Mesenchymal stem cell (in vitro differentiated cells and primary cell): ENCODE results near the gene GALNT7.

Experiments
- DNase-seq: peaks from one replicate; pipeline ENCODE4 v3.0.0-alpha.2; 2013
- H2AFZ ChIP-seq: one replicate; pipeline ENCODE4 v1.6.1; 2013; ENCODE audit warnings: low read depth, mild to moderate bottlenecking, control low read depth, inconsistent platforms, low read length, moderate library complexity
- H2AK5ac ChIP-seq: 2 replicates; pipeline ENCODE4 v1.6.1; 2013; ENCODE audit warnings: low read length, moderate library complexity, mild to moderate bottlenecking, inconsistent platforms; ENCODE audit not compliant: severe bottlenecking
- H2BK120ac ChIP-seq: one replicate; pipeline ENCODE4 v1.6.1; 2013; ENCODE audit warnings: low read depth, mild to moderate bottlenecking, inconsistent platforms, low read length, moderate library complexity
- H2BK12ac ChIP-seq, 2 experiments: one replicate each; pipeline ENCODE4 v1.6.1; 2013; ENCODE audit warnings: inconsistent platforms in 2 of 2, low read length in 2 of 2, mild to moderate bottlenecking in 2 of 2, moderate library complexity in 2 of 2, control low read depth in 1 of 2
- H2BK15ac ChIP-seq: one replicate; pipeline ENCODE4 v1.6.1; 2013; ENCODE audit warnings: mild to moderate bottlenecking, low read depth, inconsistent platforms; ENCODE audit not compliant: poor library complexity, severe bottlenecking
- H2BK5ac ChIP-seq: 2 replicates; pipeline ENCODE4 v1.6.1; 2013; ENCODE audit warnings: low read depth, mild to moderate bottlenecking, low read length, control low read depth, inconsistent platforms; ENCODE audit not compliant: poor library complexity, severe bottlenecking
- H3K14ac ChIP-seq, 2 experiments: one replicate each; pipeline ENCODE4 v1.6.1; 2013; ENCODE audit warnings: inconsistent platforms in 2 of 2, low read length in 2 of 2, control low read depth in 1 of 2, mild to moderate bottlenecking in 1 of 2, moderate library complexity in 1 of 2
- H3K18ac ChIP-seq, 2 experiments: one replicate each; pipeline ENCODE4 v1.6.1; 2013; ENCODE audit warnings: inconsistent platforms in 2 of 2, low read length in 2 of 2, control low read depth in 1 of 2, low read depth in 1 of 2, mild to moderate bottlenecking in 1 of 2
- H3K23ac ChIP-seq, 2 experiments: one replicate each; pipeline ENCODE4 v1.6.1; 2013; ENCODE audit warnings: inconsistent platforms in 2 of 2, low read length in 2 of 2, mild to moderate bottlenecking in 2 of 2, moderate library complexity in 2 of 2, control low read depth in 1 of 2
- H3K27ac ChIP-seq: 2 replicates; pipeline ENCODE4 v1.5.1; 2013; ENCODE audit warnings: mild to moderate bottlenecking, moderate library complexity, low read length, control low read depth, inconsistent platforms; ENCODE audit not compliant: poor library complexity, severe bottlenecking
- H3K27me3 ChIP-seq, 2 experiments: 2 replicates each; pipeline versions ENCODE4 v1.6.1 to v1.7.0; 2013; ENCODE audit warnings: low read length in 2 of 2, mild to moderate bottlenecking in 2 of 2, moderate library complexity in 2 of 2, control low read depth in 1 of 2, inconsistent platforms in 1 of 2; ENCODE audit not compliant: control insufficient read depth in 1 of 2, insufficient read depth in 1 of 2
- H3K36me3 ChIP-seq, 2 experiments: 2 replicates each; pipeline versions ENCODE4 v1.6.1 to v1.7.0; 2013; ENCODE audit warnings: low read length in 2 of 2, control low read depth in 1 of 2, inconsistent platforms in 1 of 2, low read depth in 1 of 2, mild to moderate bottlenecking in 1 of 2; ENCODE audit not compliant: insufficient read depth in 2 of 2, control insufficient read depth in 1 of 2
- H3K4ac ChIP-seq, 2 experiments: one replicate each; pipeline ENCODE4 v1.6.1; 2013; ENCODE audit warnings: inconsistent platforms in 2 of 2, low read length in 2 of 2, mild to moderate bottlenecking in 2 of 2, moderate library complexity in 2 of 2, control low read depth in 1 of 2, low read depth in 1 of 2
- H3K4me1 ChIP-seq: 2 replicates; pipeline ENCODE4 v1.6.1; 2013; ENCODE audit warnings: low read depth, low read length, control low read depth; ENCODE audit not compliant: control insufficient read depth, insufficient read depth
- H3K4me2 ChIP-seq: 2 replicates; pipeline ENCODE4 v1.6.1; 2013; ENCODE audit warnings: low read length, mild to moderate bottlenecking, inconsistent platforms; ENCODE audit not compliant: poor library complexity, severe bottlenecking
- H3K4me3 ChIP-seq, 2 experiments: 2 replicates each; pipeline versions ENCODE4 v1.5.1 to v1.7.0; 2013; ENCODE audit warnings: low read length in 2 of 2, mild to moderate bottlenecking in 2 of 2, control low read depth in 1 of 2, low read depth in 1 of 2; ENCODE audit not compliant: insufficient read depth in 1 of 2
- H3K79me1 ChIP-seq: replicated peaks from 2 replicates; pipeline ENCODE4 v1.6.1; 2013; ENCODE audit warnings: mild to moderate bottlenecking, control low read depth, low read length, inconsistent platforms; ENCODE audit not compliant: poor library complexity, severe bottlenecking
- H3K9ac ChIP-seq: 2 replicates; pipeline ENCODE4 v1.7.0; 2013; ENCODE audit warnings: mild to moderate bottlenecking, low read length, moderate library complexity
- H3K9me3 ChIP-seq: 2 replicates; pipeline ENCODE4 v1.7.0; 2013; ENCODE audit warnings: mild to moderate bottlenecking, low read length; ENCODE audit not compliant: control insufficient read depth
- H4K8ac ChIP-seq: one replicate; pipeline ENCODE4 v1.6.1; 2013; ENCODE audit warnings: inconsistent platforms, mild to moderate bottlenecking, low read length, moderate library complexity
- H4K91ac ChIP-seq: one replicate; pipeline ENCODE4 v1.6.1; 2013; ENCODE audit warnings: mild to moderate bottlenecking, low read length, inconsistent platforms
- WGBS: methylation state at CpG from one replicate; pipeline ENCODE4 v1.1.7; 2013; ENCODE audit warnings: mixed read lengths; 5-methylcytosine and 5-hydroxymethylcytosine counted together

Gene GALNT7

DNA sequence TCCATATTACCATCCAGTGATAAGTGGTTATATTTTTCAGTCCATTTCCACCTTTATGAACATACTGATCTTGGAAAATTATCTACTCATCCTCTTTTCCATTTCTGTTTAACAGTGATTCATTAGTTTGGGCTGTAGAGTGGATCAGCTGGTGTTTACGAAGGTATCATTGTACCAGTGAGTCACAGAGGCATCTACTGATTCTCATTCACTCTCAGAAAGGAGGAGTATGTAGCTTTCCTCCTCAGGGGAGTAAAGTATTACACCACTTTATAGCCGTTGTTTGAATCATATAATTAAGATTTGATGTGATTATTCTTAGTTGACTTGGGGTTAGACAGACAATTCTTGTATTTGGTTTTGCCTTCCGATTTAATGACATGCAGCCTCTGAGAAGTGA is 74.7 kb downstream of the GALNT7 start:
- H2BK12ac ChIP-seq = no peak overlapping the region
- no peak overlapping the region for H2BK15ac ChIP-seq
- H3K14ac ChIP-seq = no peak overlapping the region
- DNase-seq = peak; percentile 70
- H3K4me1 ChIP-seq = peaks cover 5% of the 10 kb centered on the region
- H3K27ac ChIP-seq = peak overlapping the region; percentile 84
- peaks cover 4 to 5% of the 10 kb centered on the region in 2 experiments for H3K36me3 ChIP-seq
- no peak overlapping the region for H2BK5ac ChIP-seq
- WGBS = 51% methylated on average over 2 of the region's 3 CpGs
- H3K23ac ChIP-seq = no peak overlapping the region
- H3K4ac ChIP-seq = no peak overlapping the region
- peaks cover 8% of the 10 kb centered on the region for H3K79me1 ChIP-seq
- H3K4me2 ChIP-seq = no peak overlapping the region
- peak overlapping the region; percentile 69 for H3K9ac ChIP-seq
- no peak overlapping the region for H4K8ac ChIP-seq
- no peaks in the 10 kb centered on the region for H3K27me3 ChIP-seq
- peak overlapping the region in 1 of 2 experiments; percentile 48 for H3K4me3 ChIP-seq
- H2BK120ac ChIP-seq = no peak overlapping the region
- no peak overlapping the region for H2AK5ac ChIP-seq
- no peak overlapping the region for H4K91ac ChIP-seq
- H3K9me3 ChIP-seq = no peaks in the 10 kb centered on the region
- H2AFZ ChIP-seq = no peak overlapping the region
- H3K18ac ChIP-seq = no peak overlapping the region

DNA sequence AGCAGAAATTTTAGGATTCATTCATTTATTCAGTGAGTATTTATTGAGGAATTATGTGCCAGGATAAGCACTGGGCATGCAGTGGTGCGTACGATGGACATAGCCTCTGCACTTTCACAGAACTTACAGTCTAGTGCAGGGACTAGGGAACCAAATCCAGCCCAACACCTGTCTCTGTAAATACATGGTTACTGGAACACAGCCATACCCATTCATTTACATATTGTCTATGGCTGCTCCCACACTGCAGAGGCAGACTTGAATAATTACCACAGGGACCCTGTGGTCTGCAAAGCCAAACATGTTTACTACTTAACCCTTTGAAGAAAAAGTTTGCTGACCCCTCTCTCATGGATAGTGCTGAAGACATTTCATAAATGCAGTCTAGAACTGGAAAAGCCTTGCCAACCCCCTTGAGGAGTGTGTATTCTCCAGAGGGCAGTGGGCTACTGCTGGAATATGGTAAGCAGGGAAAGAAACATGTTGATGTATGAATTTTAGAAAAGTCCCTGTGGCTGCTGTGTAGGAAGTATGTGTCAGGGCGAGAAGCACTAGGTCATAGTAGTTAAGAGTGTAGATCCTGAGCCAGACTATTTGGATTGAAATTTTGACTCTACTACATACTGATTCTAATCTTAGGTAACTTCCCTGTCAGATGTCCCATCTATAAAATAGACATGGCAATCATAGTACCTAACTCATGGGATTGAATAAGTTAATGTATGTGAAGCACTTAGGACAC is 75.5 kb downstream of the GALNT7 start:
- Histone ChIP-seq H3K27me3 (no peaks in the 10 kb centered on the region), H3K23ac (no peak overlapping the region), H3K9ac (no peak overlapping the region), H4K91ac (no peak overlapping the region), H3K18ac (no peak overlapping the region), H2BK120ac (no peak overlapping the region), H2AK5ac (peak overlapping the region; percentile 33), H3K14ac (no peak overlapping the region), H3K9me3 (no peaks in the 10 kb centered on the region), H3K4me1 (peaks cover 5% of the 10 kb centered on the region), H3K36me3 (peaks cover 4 to 5% of the 10 kb centered on the region in 2 experiments), H4K8ac (no peak overlapping the region), H2BK12ac (no peak overlapping the region), H3K4me2 (no peak overlapping the region), H2BK5ac (no peak overlapping the region), H3K4me3 (no peak overlapping the region), H2AFZ (no peak overlapping the region), H3K4ac (no peak overlapping the region), H3K27ac (peak overlapping the region; percentile 66), H2BK15ac (no peak overlapping the region), H3K79me1 (peaks cover 8% of the 10 kb centered on the region)
- WGBS = 90% methylated on average over 2 of the region's 3 CpGs
- DNase-seq = no peak

DNA sequence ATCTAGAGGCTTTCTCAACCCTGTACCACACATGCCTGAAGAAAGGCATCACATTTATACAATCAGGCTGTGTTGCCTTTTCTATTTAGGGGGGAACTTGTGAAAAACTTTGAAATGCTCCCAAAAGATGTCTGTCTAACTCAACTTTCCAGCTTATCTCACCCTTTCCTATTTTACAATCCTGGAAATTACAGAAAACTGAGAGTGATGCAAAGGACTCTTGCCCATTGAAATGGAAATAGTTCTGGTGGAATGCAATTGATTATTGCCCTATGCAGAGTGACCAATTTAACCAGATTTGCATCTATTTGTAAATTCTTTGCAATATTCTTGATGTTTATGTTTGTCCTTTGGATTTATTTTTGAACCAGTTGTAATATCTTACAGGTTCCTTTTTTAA is 77.3 kb downstream of the GALNT7 start:
- H2BK12ac ChIP-seq = no peak overlapping the region
- H3K4me1 ChIP-seq = peaks cover 9% of the 10 kb centered on the region
- no peak overlapping the region for H3K4ac ChIP-seq
- no peak overlapping the region for H3K23ac ChIP-seq
- no peaks in the 10 kb centered on the region for H3K9me3 ChIP-seq
- no peak for DNase-seq
- no peak overlapping the region for H3K4me2 ChIP-seq
- H3K27ac ChIP-seq = no peak overlapping the region
- H4K91ac ChIP-seq = no peak overlapping the region
- peaks cover 0 to 5% of the 10 kb centered on the region in 2 experiments for H3K27me3 ChIP-seq
- no peak overlapping the region for H4K8ac ChIP-seq
- peaks cover 13% of the 10 kb centered on the region for H3K79me1 ChIP-seq
- H2BK15ac ChIP-seq = no peak overlapping the region
- no peak overlapping the region for H3K9ac ChIP-seq
- no peak overlapping the region for H2BK120ac ChIP-seq
- H2AFZ ChIP-seq = no peak overlapping the region
- H2AK5ac ChIP-seq = no peak overlapping the region
- no peak overlapping the region for H3K14ac ChIP-seq
- no peak overlapping the region for H2BK5ac ChIP-seq
- no peak overlapping the region for H3K4me3 ChIP-seq
- H3K36me3 ChIP-seq = peaks cover 4 to 10% of the 10 kb centered on the region in 2 experiments
- no peak overlapping the region for H3K18ac ChIP-seq

DNA sequence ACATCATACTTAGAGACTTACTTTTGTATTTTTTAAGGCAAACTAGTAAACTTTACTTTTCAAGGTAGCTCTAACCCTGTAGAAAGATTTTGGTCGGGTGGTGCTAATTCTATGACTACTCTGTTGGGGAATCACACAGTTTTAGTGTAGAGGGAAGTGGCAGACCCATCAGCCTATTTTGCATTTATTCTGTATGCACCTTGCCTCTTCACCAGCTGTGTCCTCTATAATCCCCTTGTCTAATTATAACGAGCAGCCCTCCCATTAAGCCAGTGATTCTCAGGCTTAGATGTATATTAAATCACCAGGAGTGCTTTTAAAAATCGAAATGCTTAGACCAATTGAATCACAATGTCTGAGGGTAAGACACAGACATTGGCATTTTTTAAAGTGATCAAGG is 78.1 kb downstream of the GALNT7 start:
- Histone ChIP-seq H2BK15ac (no peak overlapping the region), H3K4me1 (peaks cover 9% of the 10 kb centered on the region), H3K79me1 (peaks cover 13% of the 10 kb centered on the region), H2BK12ac (no peak overlapping the region), H2AK5ac (no peak overlapping the region), H2AFZ (no peak overlapping the region), H4K8ac (no peak overlapping the region), H3K4me2 (no peak overlapping the region), H3K4ac (no peak overlapping the region), H3K36me3 (peaks cover 4 to 10% of the 10 kb centered on the region in 2 experiments), H3K4me3 (no peak overlapping the region), H3K27ac (no peak overlapping the region), H3K9ac (no peak overlapping the region), H3K14ac (no peak overlapping the region), H4K91ac (no peak overlapping the region), H3K23ac (no peak overlapping the region), H3K27me3 (peaks cover 0 to 5% of the 10 kb centered on the region in 2 experiments), H3K18ac (no peak overlapping the region), H3K9me3 (no peaks in the 10 kb centered on the region), H2BK5ac (no peak overlapping the region), H2BK120ac (no peak overlapping the region)
- WGBS = 67% methylated on average over 3 of the region's 3 CpGs
- DNase-seq = no peak
